HepG2 (cell line): ENCODE data around the gene SNRNP25. TPM values are rescaled to one million over a fixed set of nuclear protein-coding genes. Genes with fewer than 3 reads are reported as not detected.

Experiments used
- ARHGAP35 ChIP-seq: sonication (generic); formaldehyde crosslinking; IDR thresholded peaks from 2 replicates; pipeline ENCODE4 v1.9.0; 2022; ENCODE audit warnings: mild to moderate bottlenecking, inconsistent platforms, moderate library complexity, missing genetic modification reagents, borderline replicate concordance
- ATF7 ChIP-seq, 2 experiments: fragments of 450-650 bp in 1 of 2; sonication (generic) in 1 of 2; formaldehyde crosslinking in 1 of 2; IDR thresholded peaks; 2 replicates each; pipeline versions ENCODE4 v1.4.0 to v1.6.1; 2016 to 2020; ENCODE audit warnings: antibody characterized with exemption in 1 of 2, mild to moderate bottlenecking in 1 of 2, missing genetic modification reagents in 1 of 2
- CHD2 ChIP-seq: IDR thresholded peaks from 2 replicates; pipeline ENCODE4 v1.6.1; 2011; ENCODE audit warnings: low read depth, low read length, improper control_type of control experiment
- DR1 ChIP-seq: sonication (generic); formaldehyde crosslinking; IDR thresholded peaks from 2 replicates; pipeline ENCODE4 v1.8.0; 2021; ENCODE audit warnings: mild to moderate bottlenecking, missing genetic modification reagents, inconsistent platforms
- HES4 ChIP-seq: sonication (generic); formaldehyde crosslinking; IDR thresholded peaks from 2 replicates; pipeline ENCODE4 v1.9.0; 2021; ENCODE audit warnings: mild to moderate bottlenecking, missing genetic modification reagents, borderline replicate concordance
- NONO ChIP-seq, 2 experiments: fragments of 450-650 bp in 1 of 2; sonication (generic) in 1 of 2; formaldehyde crosslinking in 1 of 2; IDR thresholded peaks in 1 of 2; conservative IDR thresholded peaks in 1 of 2; 2 replicates each; pipeline versions ENCODE4 v1.6.1 to v1.8.0; 2017 to 2022; ENCODE audit warnings: mild to moderate bottlenecking in 1 of 2, missing genetic modification reagents in 1 of 2, moderate library complexity in 1 of 2
- RFXAP ChIP-seq: sonication (generic); formaldehyde crosslinking; IDR thresholded peaks from 2 replicates; pipeline ENCODE4 v1.4.0; 2020; ENCODE audit warnings: missing genetic modification reagents, borderline replicate concordance
- SATB2 ChIP-seq: sonication (generic); formaldehyde crosslinking; IDR thresholded peaks from 2 replicates; pipeline ENCODE4 v1.5.0; 2020; ENCODE audit warnings: missing genetic modification reagents
- SIN3A ChIP-seq: IDR thresholded peaks from 2 replicates; pipeline ENCODE4 v1.6.1; 2011; ENCODE audit warnings: low read depth, mild to moderate bottlenecking, control low read depth, low read length, borderline replicate concordance
- SOX5 ChIP-seq: IDR thresholded peaks from 2 replicates; pipeline ENCODE4 v1.6.1; 2016; ENCODE audit warnings: borderline replicate concordance
- SP5 ChIP-seq: IDR thresholded peaks from 2 replicates; pipeline ENCODE4 v1.6.1; 2016; ENCODE audit warnings: low read depth, borderline replicate concordance
- SRF ChIP-seq: IDR thresholded peaks from 2 replicates; pipeline ENCODE4 v1.6.1; 2011; ENCODE audit warnings: mild to moderate bottlenecking, low read depth, low read length, moderate library complexity
- U2AF1 ChIP-seq: fragments of 200-400 bp; formaldehyde crosslinking; optimal IDR thresholded peaks from 2 replicates; pipeline ENCODE3; 2017; ENCODE audit warnings: mild to moderate bottlenecking, low read depth, low read length
- YY1 ChIP-seq: IDR thresholded peaks from 2 replicates; pipeline ENCODE4 v1.6.1; 2011; ENCODE audit warnings: low read length, low read depth, moderate library complexity, mild to moderate bottlenecking; ENCODE audit not compliant: insufficient read depth, insufficient replicate concordance
- ZMYM2 ChIP-seq: sonication (generic); formaldehyde crosslinking; IDR thresholded peaks from 2 replicates; pipeline ENCODE4 v1.8.0; 2022; ENCODE audit warnings: mild to moderate bottlenecking, missing genetic modification reagents
- ZNF337 ChIP-seq: sonication (generic); formaldehyde crosslinking; IDR thresholded peaks from 2 replicates; pipeline ENCODE4 v1.5.1; 2020; ENCODE audit warnings: missing genetic modification reagents, low read depth, mild to moderate bottlenecking, borderline replicate concordance
- ZNF737 ChIP-seq: sonication (generic); formaldehyde crosslinking; IDR thresholded peaks from 2 replicates; pipeline ENCODE4 v1.5.0; 2020; ENCODE audit warnings: missing genetic modification reagents, mild to moderate bottlenecking, borderline replicate concordance
- polyA plus RNA-seq, 8 experiments: library from polyadenylated mRNA; depleted of rRNA in 3 of 8; stranded (reverse) in 7 of 8; unstranded in 1 of 8; fragments of >200 nt; fragmentation: Illumina TruSeq in 4 of 8; extraction: Trizol in 4 of 8; gene quantifications; 2 replicates each; pipeline versions ENCODE4 v1.2.1 to v1.2.3, GENCODE V29; 2011 to 2016; ENCODE audit warnings: low read depth in 4 of 8, missing spikeins in 1 of 8, mixed read lengths in 1 of 8; ENCODE audit not compliant: insufficient read depth in 1 of 8
- total RNA-seq, 5 experiments: library from RNA; depleted of rRNA; stranded (reverse); fragments of >200 nt; fragmentation: Illumina TruSeq; extraction: Trizol; gene quantifications; 2 replicates each; pipeline ENCODE4 v1.2.3, GENCODE V29; 2016; ENCODE audit warnings: low read depth in 1 of 5
- TF ChIP-seq, protein P1 (sequence below): sonication (generic); formaldehyde crosslinking; IDR thresholded peaks from 2 replicates; pipeline ENCODE4 v1.4.0; 2020; ENCODE audit warnings: missing genetic modification reagents, borderline replicate concordance
- TF ChIP-seq, protein P2 (sequence below): sonication (generic); formaldehyde crosslinking; IDR thresholded peaks from 2 replicates; pipeline ENCODE4 v1.4.0; 2020; ENCODE audit warnings: missing genetic modification reagents, borderline replicate concordance
- TF ChIP-seq, protein P3 (sequence below): sonication (generic); formaldehyde crosslinking; IDR thresholded peaks from 2 replicates; pipeline ENCODE4 v1.5.0; 2020; ENCODE audit warnings: missing genetic modification reagents

Gene SNRNP25
- total and polyA plus RNA-seq, 2 of the 13 experiments (the other 11 are each of a cell fraction or from before 2014, with no cell fraction given): 34.1 to 97.4 TPM

DNA sequence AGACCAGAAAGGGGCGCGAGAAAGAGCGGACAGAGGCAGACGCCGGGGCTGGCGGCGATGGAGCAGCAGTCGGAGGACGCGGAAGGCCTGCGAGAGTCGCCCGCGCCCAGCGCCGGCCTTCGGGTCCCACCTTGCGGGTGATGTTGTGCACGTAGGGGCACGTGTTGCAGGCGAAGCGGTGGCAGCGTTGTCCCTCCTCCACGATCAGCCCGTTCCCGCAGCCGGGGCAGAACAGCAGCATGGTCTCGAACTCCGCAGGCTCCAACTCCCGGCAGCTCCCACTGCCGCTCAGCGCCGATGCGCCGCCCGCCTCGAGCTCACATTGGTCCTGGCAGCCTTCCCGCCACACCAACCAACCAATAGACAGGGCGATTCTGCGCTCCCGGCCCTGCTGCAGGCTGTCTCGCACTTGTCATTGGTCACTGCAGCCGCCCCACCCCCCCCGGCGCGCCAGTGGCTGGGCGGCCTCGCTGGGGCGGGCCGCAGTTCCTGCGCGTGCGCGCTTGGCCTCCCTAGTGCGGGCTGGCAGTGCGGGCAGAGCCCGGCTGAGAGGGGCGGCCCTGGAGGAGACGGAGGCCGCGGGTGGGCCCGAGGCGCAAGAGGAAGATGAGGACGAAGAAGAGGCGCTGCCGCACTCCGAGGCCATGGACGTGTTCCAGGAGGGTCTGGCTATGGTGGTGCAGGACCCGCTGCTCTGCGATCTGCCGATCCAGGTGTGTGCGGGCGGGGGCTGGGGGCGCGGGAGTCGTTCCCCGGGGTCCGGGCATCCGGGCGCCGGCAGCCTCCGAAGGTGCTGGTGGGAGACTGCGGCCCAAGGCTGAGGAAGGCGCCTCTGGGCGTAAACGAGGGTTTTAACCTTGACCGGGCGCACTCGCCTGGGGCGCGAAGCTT, at the start of gene SNRNP25, which contains the start of gene POLR3K (continued):
- TF ChIP-seq, protein P1, sequence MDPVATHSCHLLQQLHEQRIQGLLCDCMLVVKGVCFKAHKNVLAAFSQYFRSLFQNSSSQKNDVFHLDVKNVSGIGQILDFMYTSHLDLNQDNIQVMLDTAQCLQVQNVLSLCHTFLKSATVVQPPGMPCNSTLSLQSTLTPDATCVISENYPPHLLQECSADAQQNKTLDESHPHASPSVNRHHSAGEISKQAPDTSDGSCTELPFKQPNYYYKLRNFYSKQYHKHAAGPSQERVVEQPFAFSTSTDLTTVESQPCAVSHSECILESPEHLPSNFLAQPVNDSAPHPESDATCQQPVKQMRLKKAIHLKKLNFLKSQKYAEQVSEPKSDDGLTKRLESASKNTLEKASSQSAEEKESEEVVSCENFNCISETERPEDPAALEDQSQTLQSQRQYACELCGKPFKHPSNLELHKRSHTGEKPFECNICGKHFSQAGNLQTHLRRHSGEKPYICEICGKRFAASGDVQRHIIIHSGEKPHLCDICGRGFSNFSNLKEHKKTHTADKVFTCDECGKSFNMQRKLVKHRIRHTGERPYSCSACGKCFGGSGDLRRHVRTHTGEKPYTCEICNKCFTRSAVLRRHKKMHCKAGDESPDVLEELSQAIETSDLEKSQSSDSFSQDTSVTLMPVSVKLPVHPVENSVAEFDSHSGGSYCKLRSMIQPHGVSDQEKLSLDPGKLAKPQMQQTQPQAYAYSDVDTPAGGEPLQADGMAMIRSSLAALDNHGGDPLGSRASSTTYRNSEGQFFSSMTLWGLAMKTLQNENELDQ (CRISPR knock-in tag): no peak
- peak; percentile 81 for TF ChIP-seq HES4 (CRISPR knock-in tag)
- TF ChIP-seq SIN3A: peak; percentile 29; the same call in 1 of the 2 replicates
- TF ChIP-seq ATF7 (IDR thresholded peaks at IDR 0.05): no peak
- no peak for TF ChIP-seq ATF7 (CRISPR knock-in tag; IDR thresholded peaks at IDR 0.05)
- peak; percentile 67 for TF ChIP-seq CHD2
- peak; percentile 5 for TF ChIP-seq YY1
- no peak for TF ChIP-seq U2AF1
- peak; percentile 73; the same call in 1 of the 2 replicates for TF ChIP-seq RFXAP (CRISPR knock-in tag)
- peak; percentile 34; the same call in 1 of the 2 replicates for TF ChIP-seq DR1
- no peak for TF ChIP-seq SATB2 (CRISPR knock-in tag)
- TF ChIP-seq ZMYM2 (CRISPR knock-in tag): no peak; the same call in 1 of the 2 replicates
- TF ChIP-seq ZNF337 (CRISPR knock-in tag): no peak
- TF ChIP-seq ARHGAP35 (CRISPR knock-in tag): peak; percentile 67; the same call in 1 of the 2 replicates
- TF ChIP-seq, protein P2, sequence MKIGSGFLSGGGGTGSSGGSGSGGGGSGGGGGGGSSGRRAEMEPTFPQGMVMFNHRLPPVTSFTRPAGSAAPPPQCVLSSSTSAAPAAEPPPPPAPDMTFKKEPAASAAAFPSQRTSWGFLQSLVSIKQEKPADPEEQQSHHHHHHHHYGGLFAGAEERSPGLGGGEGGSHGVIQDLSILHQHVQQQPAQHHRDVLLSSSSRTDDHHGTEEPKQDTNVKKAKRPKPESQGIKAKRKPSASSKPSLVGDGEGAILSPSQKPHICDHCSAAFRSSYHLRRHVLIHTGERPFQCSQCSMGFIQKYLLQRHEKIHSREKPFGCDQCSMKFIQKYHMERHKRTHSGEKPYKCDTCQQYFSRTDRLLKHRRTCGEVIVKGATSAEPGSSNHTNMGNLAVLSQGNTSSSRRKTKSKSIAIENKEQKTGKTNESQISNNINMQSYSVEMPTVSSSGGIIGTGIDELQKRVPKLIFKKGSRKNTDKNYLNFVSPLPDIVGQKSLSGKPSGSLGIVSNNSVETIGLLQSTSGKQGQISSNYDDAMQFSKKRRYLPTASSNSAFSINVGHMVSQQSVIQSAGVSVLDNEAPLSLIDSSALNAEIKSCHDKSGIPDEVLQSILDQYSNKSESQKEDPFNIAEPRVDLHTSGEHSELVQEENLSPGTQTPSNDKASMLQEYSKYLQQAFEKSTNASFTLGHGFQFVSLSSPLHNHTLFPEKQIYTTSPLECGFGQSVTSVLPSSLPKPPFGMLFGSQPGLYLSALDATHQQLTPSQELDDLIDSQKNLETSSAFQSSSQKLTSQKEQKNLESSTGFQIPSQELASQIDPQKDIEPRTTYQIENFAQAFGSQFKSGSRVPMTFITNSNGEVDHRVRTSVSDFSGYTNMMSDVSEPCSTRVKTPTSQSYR (CRISPR knock-in tag): peak; percentile 35; the same call in 1 of the 2 replicates
- TF ChIP-seq SRF: no peak
- TF ChIP-seq SOX5 (CRISPR knock-in tag): peak; percentile 10; the same call in 1 of the 2 replicates
- no peak for TF ChIP-seq NONO (IDR thresholded peaks at IDR 0.05)
- TF ChIP-seq NONO (CRISPR knock-in tag; conservative IDR thresholded peaks at IDR 0.05): peak; percentile 78; the same call in 1 of the 2 replicates
- TF ChIP-seq ZNF737 (CRISPR knock-in tag): no peak
- TF ChIP-seq, protein P3, sequence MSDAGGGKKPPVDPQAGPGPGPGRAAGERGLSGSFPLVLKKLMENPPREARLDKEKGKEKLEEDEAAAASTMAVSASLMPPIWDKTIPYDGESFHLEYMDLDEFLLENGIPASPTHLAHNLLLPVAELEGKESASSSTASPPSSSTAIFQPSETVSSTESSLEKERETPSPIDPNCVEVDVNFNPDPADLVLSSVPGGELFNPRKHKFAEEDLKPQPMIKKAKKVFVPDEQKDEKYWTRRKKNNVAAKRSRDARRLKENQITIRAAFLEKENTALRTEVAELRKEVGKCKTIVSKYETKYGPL (CRISPR knock-in tag): peak; percentile 40; the same call in 1 of the 2 replicates
- TF ChIP-seq SP5 (CRISPR knock-in tag): peak; percentile 61
